ENCODE measurements around the gene OTOF.

OTOF gene

GRCh38 chr2:26448651-26449050 is 29.3 kb downstream of the OTOF start:
- no peaks in the 10 kb centered on the region for H3K36me3 ChIP-seq (ENCODE audit: control insufficient read depth, insufficient read depth, low read length)
- H3K27ac ChIP-seq: no peak overlapping the region
- H3K4me1 ChIP-seq: no peaks in the 10 kb centered on the region
- H3K9ac ChIP-seq: no peak overlapping the region
- H3K79me2 ChIP-seq: no peaks in the 10 kb centered on the region
- H3K9me3 ChIP-seq (ENCODE audit: control insufficient read depth, low read length): no peaks in the 10 kb centered on the region
- H3K4me2 ChIP-seq (ENCODE audit: low read length): no peak overlapping the region
- no peak overlapping the region for H2AFZ ChIP-seq
- H3K27me3 ChIP-seq (ENCODE audit: control insufficient read depth, insufficient read depth, low read length): no peaks in the 10 kb centered on the region
- TF ChIP-seq CTCF (IDR thresholded peaks at IDR 0.05): no peak
- no peak overlapping the region for H3K4me3 ChIP-seq (ENCODE audit: low read depth, low read length)

- Histone ChIP-seq H3K9ac (no peak overlapping the region), H3K4me1 (no peaks in the 10 kb centered on the region), H3K27me3 (ENCODE audit: control insufficient read depth, insufficient read depth, low read length) (no peaks in the 10 kb centered on the region), H3K36me3 (ENCODE audit: control insufficient read depth, insufficient read depth, low read length) (no peaks in the 10 kb centered on the region), H3K9me3 (ENCODE audit: control insufficient read depth, low read length) (no peaks in the 10 kb centered on the region), H3K4me3 (ENCODE audit: low read depth, low read length) (no peak overlapping the region), H3K79me2 (no peaks in the 10 kb centered on the region), H2AFZ (no peak overlapping the region), H3K27ac (no peak overlapping the region), H3K4me2 (ENCODE audit: low read length) (no peak overlapping the region)
- TF ChIP-seq CTCF (IDR thresholded peaks at IDR 0.05): no peak
Observed at GRCh38 chr2:26444236-26444635, 33.7 kb downstream of the OTOF start.

- H3K9ac ChIP-seq: no peak overlapping the region
- H3K4me3 ChIP-seq (ENCODE audit: low read depth, low read length): no peak overlapping the region
- no peaks in the 10 kb centered on the region for H3K4me1 ChIP-seq
- H3K4me2 ChIP-seq (ENCODE audit: low read length): no peak overlapping the region
- no peaks in the 10 kb centered on the region for H3K9me3 ChIP-seq (ENCODE audit: control insufficient read depth, low read length)
- no peak for TF ChIP-seq CTCF (IDR thresholded peaks at IDR 0.05)
- H3K27me3 ChIP-seq (ENCODE audit: control insufficient read depth, insufficient read depth, low read length): no peaks in the 10 kb centered on the region
- no peak overlapping the region for H3K27ac ChIP-seq
- H2AFZ ChIP-seq: no peak overlapping the region
- no peaks in the 10 kb centered on the region for H3K79me2 ChIP-seq
- no peaks in the 10 kb centered on the region for H3K36me3 ChIP-seq (ENCODE audit: control insufficient read depth, insufficient read depth, low read length)
Observed at GRCh38 chr2:26442707-26443106, 35.2 kb downstream of the OTOF start.

- H3K27me3 ChIP-seq (ENCODE audit: control insufficient read depth, insufficient read depth, low read length): no peaks in the 10 kb centered on the region
- H3K9me3 ChIP-seq (ENCODE audit: control insufficient read depth, low read length): no peaks in the 10 kb centered on the region
- no peak overlapping the region for H3K4me3 ChIP-seq (ENCODE audit: low read depth, low read length)
- H3K9ac ChIP-seq: no peak overlapping the region
- no peak overlapping the region for H3K4me2 ChIP-seq (ENCODE audit: low read length)
- H2AFZ ChIP-seq: no peak overlapping the region
- no peaks in the 10 kb centered on the region for H3K36me3 ChIP-seq (ENCODE audit: control insufficient read depth, insufficient read depth, low read length)
- no peaks in the 10 kb centered on the region for H3K79me2 ChIP-seq
- H3K27ac ChIP-seq: no peak overlapping the region
- TF ChIP-seq CTCF (IDR thresholded peaks at IDR 0.05): no peak
- H3K4me1 ChIP-seq: no peaks in the 10 kb centered on the region
Observed at GRCh38 chr2:26442301-26442700, 35.6 kb downstream of the OTOF start.

GRCh38 chr2:26438926-26439325 is 39.0 kb downstream of the OTOF start:
- Histone ChIP-seq H3K4me1 (no peaks in the 10 kb centered on the region), H3K4me3 (ENCODE audit: low read depth, low read length) (no peak overlapping the region), H3K36me3 (ENCODE audit: control insufficient read depth, insufficient read depth, low read length) (no peaks in the 10 kb centered on the region), H2AFZ (no peak overlapping the region), H3K27me3 (ENCODE audit: control insufficient read depth, insufficient read depth, low read length) (no peaks in the 10 kb centered on the region), H3K9me3 (ENCODE audit: control insufficient read depth, low read length) (no peaks in the 10 kb centered on the region), H3K4me2 (ENCODE audit: low read length) (no peak overlapping the region), H3K9ac (no peak overlapping the region), H3K79me2 (no peaks in the 10 kb centered on the region), H3K27ac (no peak overlapping the region)
- no peak for TF ChIP-seq CTCF (IDR thresholded peaks at IDR 0.05)
